GM19099 (cell line): Measurements from ENCODE around the gene ADK.

Source experiments
- POLR2A ChIP-seq: IDR thresholded peaks from 3 replicates; pipeline ENCODE4 v1.6.1; 2011; ENCODE audit warnings: low read depth; ENCODE audit not compliant: insufficient read length; ENCODE audit errors: extremely low read depth

ADK gene

GRCh38 chr10:74133923-74134820 is 16.8 kb upstream of the ADK start:
- no peak for TF ChIP-seq POLR2A

GRCh38 chr10:74135452-74135851 is 15.6 kb upstream of the ADK start:
- no peak for TF ChIP-seq POLR2A

GRCh38 chr10:74137992-74138391 is 13.0 kb upstream of the ADK start:
- no peak for TF ChIP-seq POLR2A

GRCh38 chr10:74139981-74140380 is 11.0 kb upstream of the ADK start:
- TF ChIP-seq POLR2A: no peak

GRCh38 chr10:74140553-74140952 is 10.5 kb upstream of the ADK start:
- no peak for TF ChIP-seq POLR2A

- no peak for TF ChIP-seq POLR2A
These were observed 5.9 kb upstream of the ADK start for GRCh38 chr10:74145133-74145532.

- TF ChIP-seq POLR2A: peak; percentile 44
These were observed 624 bp upstream of the ADK start, which contains the start of gene AP3M1 for GRCh38 chr10:74150204-74150989. TSS of gene AP3M1 (minus strand) at chr10:74150828. CDS start at chr10:74138379, 12,449 bp downstream.

GRCh38 chr10:74151879-74152722 is 1.1 kb downstream of the ADK start:
- TF ChIP-seq POLR2A: no peak

- TF ChIP-seq POLR2A: no peak
These were observed 2.1 kb downstream of the ADK start for GRCh38 chr10:74153123-74153522.

GRCh38 chr10:74153676-74154075 is 2.7 kb downstream of the ADK start:
- TF ChIP-seq POLR2A: no peak

GRCh38 chr10:74156919-74157289 is 5.9 kb downstream of the ADK start:
- no peak for TF ChIP-seq POLR2A

- no peak for TF ChIP-seq POLR2A
These were observed 9.0 kb downstream of the ADK start for GRCh38 chr10:74160013-74160412.

- no peak for TF ChIP-seq POLR2A
These were observed 12.5 kb downstream of the ADK start for GRCh38 chr10:74163319-74164068.
